HEK293T (cell line): ENCODE results near the gene APOB.

Source experiments
- CTCF ChIA-PET: fragments of 350-600 bp; formaldehyde crosslinking; extraction: SDS; loops from one replicate; lab custom pipeline; 2021; ENCODE audit warnings: antibody characterized with exemption, inconsistent platforms; lab: Yijun Ruan, JAX
- POLR2A ChIA-PET: fragments of 350-600 bp; formaldehyde crosslinking; extraction: SDS; loops from one replicate; lab custom pipeline; 2020; ENCODE audit warnings: antibody characterized with exemption, inconsistent platforms; lab: Yijun Ruan, JAX
- DNase-seq: peaks from one replicate; pipeline ENCODE4 v3.0.0; 2012; ENCODE audit warnings: mixed read lengths; ENCODE audit errors: extremely low spot score
- ARNT ChIP-seq: fragments of 450-650 bp; IDR thresholded peaks from 2 replicates; pipeline ENCODE4 v1.6.1; 2017; ENCODE audit warnings: mild to moderate bottlenecking
- BHLHE40 ChIP-seq: fragments of 450-650 bp; IDR thresholded peaks from 2 replicates; pipeline ENCODE4 v1.6.1; 2016; ENCODE audit warnings: mild to moderate bottlenecking, moderate library complexity, borderline replicate concordance
- CTBP1 ChIP-seq: fragments of 450-650 bp; IDR thresholded peaks from 2 replicates; pipeline ENCODE4 v1.6.1; 2016; ENCODE audit warnings: borderline replicate concordance
- ELF4 ChIP-seq: fragments of 450-650 bp; IDR thresholded peaks from 2 replicates; pipeline ENCODE4 v1.6.1; 2017; ENCODE audit warnings: antibody characterized with exemption
- FOXA1 ChIP-seq: fragments of 450-650 bp; IDR thresholded peaks from 2 replicates; pipeline ENCODE4 v1.6.1; 2016; ENCODE audit warnings: mild to moderate bottlenecking
- FOXK2 ChIP-seq: fragments of 450-650 bp; IDR thresholded peaks from 2 replicates; pipeline ENCODE4 v1.6.1; 2016; ENCODE audit warnings: mild to moderate bottlenecking
- FOXM1 ChIP-seq: fragments of 450-650 bp; IDR thresholded peaks from 2 replicates; pipeline ENCODE4 v1.6.1; 2017; ENCODE audit warnings: mild to moderate bottlenecking, borderline replicate concordance
- HDGF ChIP-seq: fragments of 450-650 bp; IDR thresholded peaks from 2 replicates; pipeline ENCODE4 v1.6.1; 2017; ENCODE audit warnings: antibody characterized with exemption, borderline replicate concordance
- L3MBTL2 ChIP-seq: fragments of 450-650 bp; conservative IDR thresholded peaks from 2 replicates; pipeline ENCODE4 v1.6.1; 2016; ENCODE audit warnings: mild to moderate bottlenecking
- LEF1 ChIP-seq: fragments of 450-650 bp; IDR thresholded peaks from 2 replicates; pipeline ENCODE4 v1.6.1; 2017; ENCODE audit warnings: mild to moderate bottlenecking, borderline replicate concordance
- NFRKB ChIP-seq: fragments of 450-650 bp; IDR thresholded peaks from 2 replicates; pipeline ENCODE4 v1.6.1; 2016; ENCODE audit warnings: mild to moderate bottlenecking, moderate library complexity
- SP1 ChIP-seq: fragments of 450-650 bp; IDR thresholded peaks from 2 replicates; pipeline ENCODE4 v1.6.1; 2017
- SUZ12 ChIP-seq: fragments of 450-650 bp; IDR thresholded peaks from 2 replicates; pipeline ENCODE4 v1.6.1; 2016; ENCODE audit warnings: mild to moderate bottlenecking
- TARDBP ChIP-seq: fragments of 450-650 bp; IDR thresholded peaks from 2 replicates; pipeline ENCODE4 v1.6.1; 2016
- ZNF384 ChIP-seq: fragments of 450-650 bp; IDR thresholded peaks from 2 replicates; pipeline ENCODE4 v1.6.1; 2016
- TF ChIP-seq, protein P1 (sequence below): fragments of 450-650 bp; IDR thresholded peaks from 2 replicates; pipeline ENCODE4 v1.6.1; 2016

The APOB gene

DNA sequence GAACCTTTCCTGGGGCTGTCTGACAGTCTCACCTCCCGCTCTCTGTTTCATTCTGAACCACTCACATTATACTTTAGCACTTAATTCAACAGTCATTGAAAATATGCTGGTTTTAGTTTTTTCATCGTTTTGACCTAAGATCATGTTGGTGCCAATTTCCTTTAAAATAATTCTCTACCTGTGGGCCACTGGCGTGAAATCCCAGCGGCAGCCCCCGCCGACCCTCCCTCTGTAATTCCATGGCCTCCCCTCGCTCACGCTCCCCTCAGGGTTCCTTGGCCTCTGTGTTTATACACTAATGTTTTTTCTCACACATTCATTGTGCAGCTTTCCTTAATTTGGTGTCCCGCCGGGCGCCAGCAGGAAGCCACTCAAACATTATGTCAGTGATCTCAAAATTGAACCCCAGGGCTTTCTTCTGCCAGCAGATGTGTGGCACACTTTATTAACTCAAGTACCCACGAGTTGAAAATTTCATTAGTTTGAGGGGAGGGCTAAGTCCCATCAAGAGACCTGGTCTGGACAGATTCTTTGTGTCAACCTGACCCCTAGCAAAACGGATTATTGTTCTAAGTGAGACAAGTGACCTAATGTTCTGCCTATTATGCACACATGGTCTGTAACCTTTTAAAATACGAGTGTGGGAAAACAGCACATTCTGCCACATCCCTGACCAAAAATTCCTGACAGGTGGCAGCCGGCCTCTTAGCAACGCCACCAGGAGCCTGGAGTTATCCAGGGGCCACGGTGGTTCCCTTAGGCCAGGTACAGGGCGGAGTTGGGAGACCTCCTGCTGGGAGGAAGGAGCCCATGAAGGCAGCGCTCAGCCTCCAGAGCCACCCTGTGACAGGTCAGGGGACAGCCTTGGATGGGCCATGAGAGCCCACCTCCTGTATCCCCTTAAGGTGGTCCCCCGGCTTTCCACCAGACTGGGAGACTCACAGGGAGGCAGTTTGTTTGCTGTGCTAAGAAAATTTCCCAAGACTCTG lies 53.1 kb downstream of the APOB start:
- no peak for DNase-seq
- POLR2A ChIA-PET, result no interaction called here
- CTCF ChIA-PET, result interaction anchor here (1.0 kb wide), 1 partner anchor 127 kb away, joined by 3 read pairs; no protein-coding TSS in a partner anchor
- TF ChIP-seq SUZ12 (no peak), FOXA1 (no peak), SP1 (no peak), NFRKB (no peak), TARDBP (no peak), BHLHE40 (no peak), HDGF (no peak), L3MBTL2 (no peak), FOXM1 (no peak), LEF1 (no peak), ZNF384 (no peak), ARNT (no peak), CTBP1 (no peak), FOXK2 (no peak), ELF4 (no peak)
- TF ChIP-seq, protein P1, sequence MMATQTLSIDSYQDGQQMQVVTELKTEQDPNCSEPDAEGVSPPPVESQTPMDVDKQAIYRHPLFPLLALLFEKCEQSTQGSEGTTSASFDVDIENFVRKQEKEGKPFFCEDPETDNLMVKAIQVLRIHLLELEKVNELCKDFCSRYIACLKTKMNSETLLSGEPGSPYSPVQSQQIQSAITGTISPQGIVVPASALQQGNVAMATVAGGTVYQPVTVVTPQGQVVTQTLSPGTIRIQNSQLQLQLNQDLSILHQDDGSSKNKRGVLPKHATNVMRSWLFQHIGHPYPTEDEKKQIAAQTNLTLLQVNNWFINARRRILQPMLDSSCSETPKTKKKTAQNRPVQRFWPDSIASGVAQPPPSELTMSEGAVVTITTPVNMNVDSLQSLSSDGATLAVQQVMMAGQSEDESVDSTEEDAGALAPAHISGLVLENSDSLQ, result no peak

DNA sequence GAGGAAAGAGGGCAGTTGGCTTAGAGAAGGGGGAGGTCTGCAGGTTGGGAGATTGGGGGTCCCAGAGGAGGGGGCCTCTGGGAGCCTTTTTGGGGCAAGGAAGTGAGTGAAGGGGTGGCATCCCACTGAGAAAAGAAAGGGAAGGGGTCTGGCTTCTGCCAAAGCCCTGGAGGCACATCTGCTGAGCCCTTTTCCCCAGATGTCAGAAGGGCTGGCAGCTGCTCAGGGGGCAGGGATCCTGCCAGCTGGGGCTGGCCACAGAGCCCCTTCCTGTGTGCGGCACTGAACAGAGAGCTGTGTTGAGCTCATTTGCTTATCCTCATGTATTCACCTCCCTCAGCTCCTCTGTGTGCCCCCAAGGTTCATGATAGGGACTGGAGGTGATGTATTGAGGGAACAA lies 54.5 kb downstream of the APOB start:
- no peak for TF ChIP-seq ARNT
- no peak for DNase-seq
- ChIA-PET CTCF (interaction anchor here (0.7 kb wide), 1 partner anchor 246 kb away, joined by 3 read pairs; no protein-coding TSS in a partner anchor), POLR2A (no interaction called here)

DNA sequence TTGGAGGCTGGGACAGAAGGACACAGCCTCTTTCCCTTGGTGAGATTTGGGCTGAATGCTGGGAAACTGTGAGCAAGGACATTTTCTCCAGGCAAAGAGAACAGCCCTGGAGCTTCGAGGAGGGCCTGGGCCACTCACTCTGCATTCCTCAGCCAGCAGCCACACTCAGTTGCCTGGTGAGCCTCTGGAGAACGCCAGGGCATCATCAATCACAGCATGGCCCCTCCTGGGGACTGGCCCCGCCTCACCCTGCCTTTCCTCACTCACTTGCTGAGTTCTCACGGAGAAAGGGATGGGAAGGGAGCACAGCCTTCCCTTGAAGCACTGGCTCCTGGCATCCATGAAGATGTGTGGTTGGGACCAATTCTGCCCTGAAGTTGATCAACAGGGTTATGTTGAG lies 55.0 kb downstream of the APOB start:
- TF ChIP-seq BHLHE40, result no peak
- TF ChIP-seq HDGF, result no peak
- TF ChIP-seq FOXK2, result no peak
- TF ChIP-seq SUZ12, result no peak
- TF ChIP-seq SP1, result no peak
- TF ChIP-seq, protein P1, result 0 out of 2 replicates have a peak, but pooled peaks have one; percentile 15
- TF ChIP-seq ARNT, result no peak
- TF ChIP-seq TARDBP, result no peak
- CTCF ChIA-PET, result no interaction called here
- POLR2A ChIA-PET, result no interaction called here
- no peak for DNase-seq

DNA sequence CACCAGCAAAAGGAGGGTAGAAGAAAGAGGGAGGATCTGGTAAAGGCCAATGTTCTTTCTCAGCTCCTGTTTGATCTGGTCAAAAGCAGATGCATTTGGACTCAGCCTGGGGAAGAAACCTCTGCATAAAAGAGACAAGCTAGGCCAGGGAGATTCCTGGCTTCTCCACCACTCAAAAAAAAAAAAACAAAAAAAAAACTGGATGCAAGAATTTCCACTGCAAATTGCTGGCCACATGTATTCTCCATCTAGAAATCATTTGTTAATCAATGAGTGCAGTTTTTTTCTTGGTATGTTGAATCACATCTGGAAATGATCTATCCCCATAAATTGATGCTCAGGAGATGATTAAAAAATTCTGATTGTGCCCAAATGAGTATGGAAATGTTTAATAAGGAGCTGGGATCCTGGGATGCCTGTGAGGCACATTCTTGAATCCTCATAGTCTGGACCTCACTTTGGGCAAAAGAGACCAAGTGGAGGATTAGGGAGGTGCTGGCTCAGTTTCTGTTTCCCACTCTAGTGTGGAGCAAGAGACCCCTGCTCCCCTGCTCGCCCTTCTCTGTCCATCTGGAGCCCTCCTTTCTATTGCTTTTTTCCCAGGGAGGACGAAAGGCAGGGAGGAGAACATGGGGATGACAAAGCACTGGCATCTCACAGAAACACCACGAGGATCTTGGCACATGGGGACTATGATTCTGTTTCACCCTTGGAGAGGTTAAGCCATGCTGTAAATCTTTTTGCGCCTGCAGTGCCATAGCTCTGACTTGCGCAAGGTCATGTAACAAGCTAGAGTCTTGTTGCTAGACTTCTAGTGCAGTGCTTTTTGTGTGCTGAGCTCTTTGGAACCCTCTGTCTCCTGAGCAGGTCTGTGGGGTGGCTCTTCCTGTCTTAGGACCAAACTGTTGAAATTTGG lies 57.6 kb downstream of the APOB start:
- POLR2A ChIA-PET, result no interaction called here
- CTCF ChIA-PET, result interaction anchor here (0.6 kb wide), 1 partner anchor 541 kb away, joined by 3 read pairs; no protein-coding TSS in a partner anchor
- TF ChIP-seq FOXM1, result no peak
- DNase-seq, result no peak

GRCh38 chr2:20985062-20985461 lies 58.8 kb downstream of the APOB start:
- ChIA-PET POLR2A (no interaction called here), CTCF (no interaction called here)
- no peak for DNase-seq
- no peak for TF ChIP-seq FOXK2
- no peak for TF ChIP-seq L3MBTL2
- no peak for TF ChIP-seq ARNT

GRCh38 chr2:20984408-20984807 lies 59.5 kb downstream of the APOB start:
- CTCF ChIA-PET, result no interaction called here
- POLR2A ChIA-PET, result no interaction called here
- no peak for TF ChIP-seq FOXM1
- TF ChIP-seq HDGF, result no peak
- TF ChIP-seq NFRKB, result no peak
- no peak for TF ChIP-seq BHLHE40
- no peak for TF ChIP-seq ZNF384
- TF ChIP-seq LEF1, result no peak
- no peak for TF ChIP-seq TARDBP
- TF ChIP-seq CTBP1, result no peak
- no peak for TF ChIP-seq FOXA1
- no peak for TF ChIP-seq SUZ12
- no peak for TF ChIP-seq ELF4
- DNase-seq, result no peak

GRCh38 chr2:20983844-20984243 lies 60.0 kb downstream of the APOB start:
- DNase-seq, result no peak
- TF ChIP-seq L3MBTL2 (no peak), ELF4 (no peak), TARDBP (no peak), ARNT (no peak), BHLHE40 (no peak), HDGF (no peak), FOXK2 (no peak), LEF1 (no peak), NFRKB (no peak), SP1 (no peak), CTBP1 (no peak)
- ChIA-PET POLR2A (no interaction called here), CTCF (no interaction called here)
